Neural cell (in vitro differentiated cells): ENCODE data around the gene RC3H2. TPM values are rescaled to one million over a fixed set of nuclear protein-coding genes. Genes with fewer than 3 reads are reported as not detected.
A peak's percentile ranks its signal among the peaks of the same experiment; 100 is the strongest.

Experiments
- H2AFZ ChIP-seq: fragments of 200-600, 300-800 bp; sonication (generic), shearing (Covaris generic); 2 replicates; pipeline ENCODE4 v1.6.0; 2014; ENCODE audit warnings: low read depth, mild to moderate bottlenecking, antibody characterized with exemption, low read length, moderate library complexity
- H3F3A ChIP-seq: fragments of 200-600 bp; shearing (Covaris generic); 2 replicates; pipeline ENCODE4 v1.6.1; 2016; ENCODE audit warnings: mild to moderate bottlenecking, moderate library complexity, mixed read lengths, antibody characterized with exemption, low read length; ENCODE audit not compliant: insufficient read depth, poor library complexity, severe bottlenecking
- H3K27ac ChIP-seq: fragments of 200-600, 300-800 bp; sonication (generic), shearing (Covaris generic); 2 replicates; pipeline ENCODE4 v1.5.1; 2014; ENCODE audit warnings: mild to moderate bottlenecking, low read length, moderate library complexity
- H3K27me3 ChIP-seq: fragments of 300-800, 200-600 bp; sonication (generic), shearing (Covaris generic); 2 replicates; pipeline ENCODE4 v1.6.0; 2014; ENCODE audit warnings: mild to moderate bottlenecking, low read depth, low read length, moderate library complexity; ENCODE audit not compliant: insufficient read depth
- H3K36me3 ChIP-seq: fragments of 300-800, 200-600 bp; sonication (generic), shearing (Covaris generic); 2 replicates; pipeline ENCODE4 v1.5.1; 2014; ENCODE audit warnings: mild to moderate bottlenecking, antibody characterized with exemption, low read length, moderate library complexity; ENCODE audit not compliant: insufficient read depth
- H3K4me2 ChIP-seq: fragments of 300-800, 200-600 bp; sonication (generic), shearing (Covaris generic); 2 replicates; pipeline ENCODE4 v1.6.0; 2014; ENCODE audit warnings: mild to moderate bottlenecking, low read length
- H3K4me3 ChIP-seq: fragments of 300-800, 200-600 bp; sonication (generic), shearing (Covaris generic); 2 replicates; pipeline ENCODE4 v1.5.1; 2014; ENCODE audit warnings: mild to moderate bottlenecking, low read length, moderate library complexity
- H3K79me2 ChIP-seq: fragments of 200-600 bp; shearing (Covaris generic); replicated peaks from 2 replicates; pipeline ENCODE4 v1.6.0; 2014; ENCODE audit warnings: mild to moderate bottlenecking, low read length, moderate library complexity; ENCODE audit not compliant: insufficient read depth
- H3K9ac ChIP-seq: fragments of 300-800, 200-600 bp; sonication (generic), shearing (Covaris generic); 2 replicates; pipeline ENCODE4 v1.6.1; 2016; ENCODE audit warnings: mild to moderate bottlenecking, low read length, mixed read lengths
- H3K9me2 ChIP-seq: fragments of 200-600 bp; shearing (Covaris generic); 2 replicates; pipeline ENCODE4 v1.6.1; 2016; ENCODE audit warnings: mild to moderate bottlenecking, low read length, mixed read lengths; ENCODE audit not compliant: insufficient read depth
- H3K9me3 ChIP-seq: fragments of 200-600, 300-800 bp; sonication (generic), shearing (Covaris generic); 2 replicates; pipeline ENCODE4 v1.6.1; 2016; ENCODE audit warnings: mild to moderate bottlenecking, mixed run types, low read length, moderate library complexity, mixed read lengths
- H4K20me1 ChIP-seq: fragments of 200-600 bp; shearing (Covaris generic); 2 replicates; pipeline ENCODE4 v1.6.1; 2016; ENCODE audit warnings: mild to moderate bottlenecking, mixed run types; ENCODE audit not compliant: insufficient read depth
- CTCF ChIP-seq: fragments of 450-650 bp; IDR thresholded peaks from 2 replicates; pipeline ENCODE4 v1.5.1; 2014; ENCODE audit warnings: antibody characterized with exemption, mild to moderate bottlenecking, moderate library complexity; ENCODE audit not compliant: poor library complexity, severe bottlenecking
- EP300 ChIP-seq: fragments of 450-650 bp; conservative IDR thresholded peaks from 2 replicates; pipeline ENCODE4 v1.6.1; 2014; ENCODE audit warnings: antibody characterized with exemption, mild to moderate bottlenecking, moderate library complexity; ENCODE audit not compliant: poor library complexity, severe bottlenecking
- EZH2 ChIP-seq: fragments of 200-600, 300-800 bp; shearing (Covaris generic), sonication (generic); IDR thresholded peaks from 2 replicates; pipeline ENCODE4 v1.6.1; 2014; ENCODE audit warnings: antibody characterized with exemption, low read length, borderline replicate concordance, mild to moderate bottlenecking; ENCODE audit not compliant: insufficient read depth, poor library complexity, severe bottlenecking
- MXI1 ChIP-seq: fragments of 450-650 bp; conservative IDR thresholded peaks from 2 replicates; pipeline ENCODE4 v1.6.1; 2014; ENCODE audit warnings: antibody characterized with exemption, mild to moderate bottlenecking; ENCODE audit not compliant: poor library complexity, severe bottlenecking
- POLR2AphosphoS5 ChIP-seq: IDR thresholded peaks from 2 replicates; pipeline ENCODE4 v1.6.1; 2012
- RAD21 ChIP-seq: fragments of 450-650 bp; conservative IDR thresholded peaks from 2 replicates; pipeline ENCODE4 v1.6.1; 2014; ENCODE audit warnings: antibody characterized with exemption, mild to moderate bottlenecking, moderate library complexity
- SMC3 ChIP-seq: fragments of 450-650 bp; conservative IDR thresholded peaks from 2 replicates; pipeline ENCODE4 v1.6.1; 2014; ENCODE audit warnings: antibody characterized with exemption, mild to moderate bottlenecking, moderate library complexity; ENCODE audit not compliant: poor library complexity
- TAF1 ChIP-seq: IDR thresholded peaks from 2 replicates; pipeline ENCODE4 v1.6.1; 2012; ENCODE audit warnings: low read depth
- polyA plus RNA-seq: library from polyadenylated mRNA; depleted of rRNA; stranded (reverse); fragments of >200 nt; gene quantifications from 2 replicates; pipeline ENCODE4 v1.2.3, GENCODE V29; 2014
- TF ChIP-seq, protein P1 (sequence below): IDR thresholded peaks from 2 replicates; pipeline ENCODE4 v1.6.1; 2012; ENCODE audit warnings: borderline replicate concordance

The RC3H2 gene
- polyA plus RNA-seq, 1 donor from 2014 or later = 34.8 TPM

DNA sequence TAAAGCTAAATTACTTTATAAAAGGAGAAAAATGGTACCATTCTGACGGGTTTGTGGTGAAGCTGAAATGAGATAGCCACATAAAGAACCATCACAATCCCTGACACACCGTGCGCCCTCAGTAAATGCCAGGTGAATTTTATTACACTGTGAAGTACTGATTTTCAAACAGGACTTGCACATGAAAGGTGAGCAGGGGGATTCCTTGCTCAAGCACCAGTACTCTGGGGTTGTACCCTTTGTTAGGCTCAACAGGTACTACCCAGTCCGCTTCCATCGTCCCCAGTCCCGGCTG, 35.2 kb upstream of the RC3H2 start:
- H2AFZ ChIP-seq = peak overlapping the region; percentile 96
- TF ChIP-seq, protein P1, sequence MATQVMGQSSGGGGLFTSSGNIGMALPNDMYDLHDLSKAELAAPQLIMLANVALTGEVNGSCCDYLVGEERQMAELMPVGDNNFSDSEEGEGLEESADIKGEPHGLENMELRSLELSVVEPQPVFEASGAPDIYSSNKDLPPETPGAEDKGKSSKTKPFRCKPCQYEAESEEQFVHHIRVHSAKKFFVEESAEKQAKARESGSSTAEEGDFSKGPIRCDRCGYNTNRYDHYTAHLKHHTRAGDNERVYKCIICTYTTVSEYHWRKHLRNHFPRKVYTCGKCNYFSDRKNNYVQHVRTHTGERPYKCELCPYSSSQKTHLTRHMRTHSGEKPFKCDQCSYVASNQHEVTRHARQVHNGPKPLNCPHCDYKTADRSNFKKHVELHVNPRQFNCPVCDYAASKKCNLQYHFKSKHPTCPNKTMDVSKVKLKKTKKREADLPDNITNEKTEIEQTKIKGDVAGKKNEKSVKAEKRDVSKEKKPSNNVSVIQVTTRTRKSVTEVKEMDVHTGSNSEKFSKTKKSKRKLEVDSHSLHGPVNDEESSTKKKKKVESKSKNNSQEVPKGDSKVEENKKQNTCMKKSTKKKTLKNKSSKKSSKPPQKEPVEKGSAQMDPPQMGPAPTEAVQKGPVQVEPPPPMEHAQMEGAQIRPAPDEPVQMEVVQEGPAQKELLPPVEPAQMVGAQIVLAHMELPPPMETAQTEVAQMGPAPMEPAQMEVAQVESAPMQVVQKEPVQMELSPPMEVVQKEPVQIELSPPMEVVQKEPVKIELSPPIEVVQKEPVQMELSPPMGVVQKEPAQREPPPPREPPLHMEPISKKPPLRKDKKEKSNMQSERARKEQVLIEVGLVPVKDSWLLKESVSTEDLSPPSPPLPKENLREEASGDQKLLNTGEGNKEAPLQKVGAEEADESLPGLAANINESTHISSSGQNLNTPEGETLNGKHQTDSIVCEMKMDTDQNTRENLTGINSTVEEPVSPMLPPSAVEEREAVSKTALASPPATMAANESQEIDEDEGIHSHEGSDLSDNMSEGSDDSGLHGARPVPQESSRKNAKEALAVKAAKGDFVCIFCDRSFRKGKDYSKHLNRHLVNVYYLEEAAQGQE = no peak
- TF ChIP-seq SMC3 (no peak), EZH2 (no peak), TAF1 (no peak)
- peak overlapping the region; percentile 63 for H3K9ac ChIP-seq
- no peaks in the 10 kb centered on the region for H3K27me3 ChIP-seq
- H3F3A ChIP-seq = no peaks in the 10 kb centered on the region
- H4K20me1 ChIP-seq = no peaks in the 10 kb centered on the region
- no peaks in the 10 kb centered on the region for H3K9me2 ChIP-seq
- no peaks in the 10 kb centered on the region for H3K36me3 ChIP-seq
- no peaks in the 10 kb centered on the region for H3K9me3 ChIP-seq
- peak overlapping the region; percentile 62 for H3K27ac ChIP-seq
- H3K4me3 ChIP-seq = peak overlapping the region; percentile 72
- H3K79me2 ChIP-seq = peaks cover 49% of the 10 kb centered on the region
- peak overlapping the region; percentile 54 for H3K4me2 ChIP-seq

DNA sequence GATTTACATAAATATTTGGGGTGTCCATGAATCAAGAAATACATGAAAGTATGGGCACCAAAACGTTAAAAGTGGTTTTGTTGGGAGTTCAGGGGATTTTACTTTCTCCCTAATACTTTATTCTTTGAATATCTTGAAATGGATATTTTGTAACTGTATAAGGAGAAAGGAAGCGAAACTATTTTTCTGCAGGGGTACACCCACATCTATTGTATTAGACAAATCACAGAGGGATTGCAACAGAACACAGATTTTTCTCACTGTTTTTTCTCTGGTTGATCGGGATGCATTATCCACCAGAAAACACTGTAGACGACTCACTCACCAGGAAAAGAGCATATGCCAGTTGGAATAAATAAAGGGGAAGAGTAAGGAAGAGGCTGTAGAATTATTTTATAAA, 34.4 kb upstream of the RC3H2 start:
- H3K27me3 ChIP-seq = no peaks in the 10 kb centered on the region
- no peak overlapping the region for H3K4me2 ChIP-seq
- no peaks in the 10 kb centered on the region for H4K20me1 ChIP-seq
- H3K9me2 ChIP-seq = no peaks in the 10 kb centered on the region
- no peaks in the 10 kb centered on the region for H3K9me3 ChIP-seq
- peaks cover 47% of the 10 kb centered on the region for H3K79me2 ChIP-seq
- no peak overlapping the region for H3K27ac ChIP-seq
- H3K4me3 ChIP-seq = no peak overlapping the region
- no peak for TF ChIP-seq CTCF
- TF ChIP-seq, protein P1 = no peak
- no peak for TF ChIP-seq EP300
- TF ChIP-seq RAD21 = no peak
- no peak for TF ChIP-seq EZH2
- TF ChIP-seq MXI1 = no peak
- TF ChIP-seq SMC3 = no peak
- TF ChIP-seq TAF1 = no peak
- no peak for TF ChIP-seq POLR2AphosphoS5
- H3F3A ChIP-seq = no peaks in the 10 kb centered on the region
- H3K36me3 ChIP-seq = no peaks in the 10 kb centered on the region
- no peak overlapping the region for H3K9ac ChIP-seq
- no peak overlapping the region for H2AFZ ChIP-seq
